ENCODE results near the gene LAMP1.

LAMP1 gene

DNA sequence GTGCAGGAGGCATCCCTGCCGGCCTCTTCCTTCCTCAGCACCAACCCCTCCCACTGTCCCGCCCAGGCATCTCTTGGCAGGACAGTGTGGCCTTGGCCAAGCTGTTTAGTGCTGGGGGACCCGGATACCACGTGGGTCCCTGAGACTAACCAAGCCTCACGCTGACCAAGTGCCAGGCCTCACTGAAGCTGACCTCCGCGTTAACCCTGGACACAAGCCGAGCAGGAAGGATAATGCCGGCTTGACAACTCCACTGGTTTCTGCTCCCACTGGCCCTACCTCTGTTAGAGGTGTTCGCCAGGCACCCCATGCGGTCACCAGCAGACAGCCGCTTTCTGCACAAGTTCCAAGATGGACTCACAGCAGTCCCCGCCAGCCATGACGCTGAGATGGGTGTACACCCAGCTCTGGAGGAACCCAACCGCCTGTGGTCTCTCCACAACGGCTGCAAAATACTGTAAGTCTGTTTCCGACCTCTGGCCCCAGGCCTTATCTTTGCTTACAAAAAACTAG lies 54.5 kb downstream of the LAMP1 start:
- DNase-seq (ENCODE audit: extremely low read depth, low read depth) = no peak
- TF ChIP-seq, protein P1, sequence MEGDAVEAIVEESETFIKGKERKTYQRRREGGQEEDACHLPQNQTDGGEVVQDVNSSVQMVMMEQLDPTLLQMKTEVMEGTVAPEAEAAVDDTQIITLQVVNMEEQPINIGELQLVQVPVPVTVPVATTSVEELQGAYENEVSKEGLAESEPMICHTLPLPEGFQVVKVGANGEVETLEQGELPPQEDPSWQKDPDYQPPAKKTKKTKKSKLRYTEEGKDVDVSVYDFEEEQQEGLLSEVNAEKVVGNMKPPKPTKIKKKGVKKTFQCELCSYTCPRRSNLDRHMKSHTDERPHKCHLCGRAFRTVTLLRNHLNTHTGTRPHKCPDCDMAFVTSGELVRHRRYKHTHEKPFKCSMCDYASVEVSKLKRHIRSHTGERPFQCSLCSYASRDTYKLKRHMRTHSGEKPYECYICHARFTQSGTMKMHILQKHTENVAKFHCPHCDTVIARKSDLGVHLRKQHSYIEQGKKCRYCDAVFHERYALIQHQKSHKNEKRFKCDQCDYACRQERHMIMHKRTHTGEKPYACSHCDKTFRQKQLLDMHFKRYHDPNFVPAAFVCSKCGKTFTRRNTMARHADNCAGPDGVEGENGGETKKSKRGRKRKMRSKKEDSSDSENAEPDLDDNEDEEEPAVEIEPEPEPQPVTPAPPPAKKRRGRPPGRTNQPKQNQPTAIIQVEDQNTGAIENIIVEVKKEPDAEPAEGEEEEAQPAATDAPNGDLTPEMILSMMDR (IDR thresholded peaks at IDR 0.05; ENCODE audit: low read depth, low read length) = no peak

GRCh38 chr13:113353254-113353653 lies 56.2 kb downstream of the LAMP1 start:
- DNase-seq (ENCODE audit: extremely low read depth, low read depth) = no peak
- TF ChIP-seq, protein P1 (IDR thresholded peaks at IDR 0.05; ENCODE audit: low read depth, low read length) = no peak

DNA sequence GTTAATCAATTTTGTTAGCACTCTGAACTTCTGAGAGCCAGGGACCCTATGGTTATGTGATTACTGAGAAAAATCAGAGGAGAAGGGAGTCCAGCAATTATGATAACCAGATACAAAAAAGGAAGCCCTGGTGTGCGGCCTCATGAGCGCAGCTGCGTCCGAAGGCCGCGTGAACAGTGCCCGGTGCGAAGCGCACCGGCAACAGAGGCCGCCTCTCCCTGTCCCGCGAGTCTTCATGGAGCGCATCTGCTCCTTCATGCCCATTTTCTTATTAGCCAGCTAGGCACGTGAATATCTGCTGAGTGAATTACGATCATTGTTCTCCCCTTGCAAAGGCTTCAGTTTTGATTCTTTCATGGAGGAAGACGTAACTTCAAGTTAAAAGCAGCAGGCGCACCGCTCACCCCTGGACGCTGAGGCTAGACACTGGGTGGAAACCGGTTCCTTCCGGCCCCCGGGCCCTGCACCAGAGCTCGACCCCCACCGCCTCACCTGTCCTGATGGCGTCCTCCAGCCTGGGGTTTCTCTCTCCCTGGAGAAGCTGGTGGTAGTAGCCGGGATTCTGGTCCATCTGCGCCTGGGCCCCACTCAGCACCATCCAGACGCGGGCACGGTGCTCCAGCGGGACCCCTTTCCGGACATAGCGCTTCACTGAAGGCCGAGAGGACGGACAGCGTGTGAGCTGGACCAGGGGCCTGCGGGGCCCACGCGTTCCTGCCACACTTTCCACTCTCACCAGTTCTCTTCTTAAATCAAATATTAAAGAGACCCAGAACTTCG lies 58.0 kb downstream of the LAMP1 start:
- no peak for DNase-seq (ENCODE audit: extremely low read depth, low read depth)
- TF ChIP-seq, protein P1 (IDR thresholded peaks at IDR 0.05; ENCODE audit: low read depth, low read length) = no peak

GRCh38 chr13:113355621-113356020 lies 58.6 kb downstream of the LAMP1 start:
- TF ChIP-seq, protein P1 (IDR thresholded peaks at IDR 0.05; ENCODE audit: low read depth, low read length) = no peak
- DNase-seq (ENCODE audit: extremely low read depth, low read depth) = no peak

DNA sequence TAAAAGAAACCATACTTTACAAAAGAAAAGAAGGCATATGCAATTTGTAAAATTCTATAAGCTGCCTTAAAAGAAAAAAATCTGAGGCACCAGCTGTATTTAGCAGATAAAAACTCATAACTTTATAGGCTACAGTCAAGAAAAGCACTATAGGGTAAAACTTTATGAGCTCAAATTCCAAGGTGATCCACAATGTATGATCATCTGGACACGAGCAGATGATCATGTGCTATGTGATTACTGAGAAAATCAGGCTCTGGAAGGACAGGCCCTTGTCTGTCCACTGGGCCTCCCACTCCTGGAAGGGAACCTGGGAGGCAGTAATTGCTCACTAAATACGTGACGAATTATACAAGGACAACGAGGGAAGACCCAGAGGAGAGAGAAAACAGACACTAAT lies 59.6 kb downstream of the LAMP1 start:
- TF ChIP-seq, protein P1 (IDR thresholded peaks at IDR 0.05; ENCODE audit: low read depth, low read length) = no peak
- DNase-seq (ENCODE audit: extremely low read depth, low read depth) = no peak

DNA sequence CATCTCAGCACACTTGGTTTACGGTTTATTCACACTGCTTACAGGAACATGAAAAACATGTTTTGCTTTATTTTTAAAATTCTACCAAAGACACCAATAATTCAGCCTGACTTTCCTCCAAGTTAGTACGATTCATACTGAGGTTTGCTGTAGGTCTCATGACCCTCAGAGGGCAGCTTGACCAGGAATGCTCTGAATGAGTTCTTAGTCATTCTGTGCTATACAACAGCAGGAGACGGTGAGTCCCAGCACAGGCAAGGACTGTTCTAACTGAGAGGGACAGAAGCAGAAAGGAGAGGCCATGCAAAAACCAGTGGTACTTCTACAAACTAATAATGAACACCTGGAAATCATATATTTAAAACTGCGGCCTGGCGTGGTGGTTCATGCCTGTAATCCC lies 60.5 kb downstream of the LAMP1 start:
- no peak for DNase-seq (ENCODE audit: extremely low read depth, low read depth)
- TF ChIP-seq, protein P1 (IDR thresholded peaks at IDR 0.05; ENCODE audit: low read depth, low read length) = no peak

- TF ChIP-seq, protein P1 (IDR thresholded peaks at IDR 0.05; ENCODE audit: low read depth, low read length) = no peak
- DNase-seq (ENCODE audit: extremely low read depth, low read depth) = no peak
Measured at GRCh38 chr13:113358653-113359190, 61.7 kb downstream of the LAMP1 start.

All from AG09319 (cell line).